ENCODE measurements around the gene FANCE.

Gene FANCE

DNA sequence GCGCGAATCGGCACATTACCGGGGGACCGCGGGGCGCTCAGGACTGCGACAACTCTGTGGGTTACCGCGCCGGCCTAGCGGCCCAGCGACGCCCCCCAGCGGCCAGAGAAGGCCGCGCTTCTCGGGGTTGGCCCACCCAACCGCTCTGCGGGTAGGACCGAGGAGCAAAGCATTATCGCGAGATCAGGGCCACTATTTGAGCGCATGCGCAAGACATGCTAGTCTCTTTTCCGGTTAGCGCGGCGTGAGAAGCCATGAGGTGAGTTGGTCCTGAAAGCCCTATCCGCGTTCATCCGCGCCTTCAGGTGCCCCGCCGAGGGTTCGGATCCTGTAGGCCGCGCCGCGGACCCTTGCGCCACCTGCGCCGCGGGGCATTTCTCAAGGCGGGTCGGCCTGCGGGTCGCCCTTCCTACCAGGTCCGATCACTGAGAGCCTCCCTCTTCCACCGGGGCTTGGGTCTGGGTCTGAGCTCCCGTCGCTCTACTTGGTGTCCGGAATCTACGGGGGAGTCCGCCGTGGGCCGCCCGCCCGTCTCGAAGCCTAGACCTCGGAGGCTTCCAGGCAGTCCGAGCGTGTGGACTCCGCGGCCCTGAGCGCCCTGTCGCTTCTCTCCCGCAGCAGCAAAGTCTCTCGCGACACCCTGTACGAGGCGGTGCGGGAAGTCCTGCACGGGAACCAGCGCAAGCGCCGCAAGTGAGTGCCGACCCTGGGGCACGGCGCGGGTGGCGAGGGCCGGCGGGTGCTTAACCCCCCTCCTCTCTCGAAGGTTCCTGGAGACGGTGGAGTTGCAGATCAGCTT is 16.2 kb downstream of the FANCE start, which contains the start of gene RPL10A:
RPL10A (plus strand) TSS at position 221 of the 799 bp plus-strand sequence; CDS start at position 255, 34 bp downstream.
- peak; percentile 91 for DNase-seq (ENCODE audit: low spot score)

DNA sequence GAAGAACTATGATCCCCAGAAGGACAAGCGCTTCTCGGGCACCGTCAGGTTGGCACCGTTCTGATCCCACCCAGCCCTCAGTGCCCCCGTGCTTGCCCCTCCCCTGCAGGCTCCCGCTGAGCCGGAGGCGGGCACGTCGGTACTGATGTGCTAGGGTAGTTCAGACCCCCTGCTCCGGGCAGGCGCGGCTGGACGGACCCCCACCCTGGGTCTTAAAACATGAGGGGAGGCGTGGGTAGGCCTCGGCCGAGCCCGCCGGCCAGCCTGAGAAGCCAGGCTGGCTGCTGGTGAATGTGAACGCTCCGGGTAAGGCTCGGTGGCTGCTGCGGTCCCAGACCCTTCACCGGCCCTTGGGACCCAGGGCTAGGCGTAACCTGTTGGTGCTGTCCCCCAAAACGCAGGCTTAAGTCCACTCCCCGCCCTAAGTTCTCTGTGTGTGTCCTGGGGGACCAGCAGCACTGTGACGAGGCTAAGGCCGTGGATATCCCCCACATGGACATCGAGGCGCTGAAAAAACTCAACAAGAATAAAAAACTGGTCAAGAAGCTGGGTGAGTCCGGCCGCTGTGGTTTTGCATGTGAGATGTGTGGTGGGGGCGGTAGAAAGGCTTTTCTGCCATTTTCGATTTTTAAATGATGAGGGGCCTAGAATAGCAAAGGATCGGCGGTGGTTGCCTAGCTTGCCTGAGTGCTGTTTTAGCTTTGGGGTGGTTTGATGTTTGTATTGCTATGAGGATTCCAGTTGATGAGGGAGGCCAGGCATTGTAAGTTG is 17.0 kb downstream of the FANCE start:
- DNase-seq (ENCODE audit: low spot score): no peak

DNA sequence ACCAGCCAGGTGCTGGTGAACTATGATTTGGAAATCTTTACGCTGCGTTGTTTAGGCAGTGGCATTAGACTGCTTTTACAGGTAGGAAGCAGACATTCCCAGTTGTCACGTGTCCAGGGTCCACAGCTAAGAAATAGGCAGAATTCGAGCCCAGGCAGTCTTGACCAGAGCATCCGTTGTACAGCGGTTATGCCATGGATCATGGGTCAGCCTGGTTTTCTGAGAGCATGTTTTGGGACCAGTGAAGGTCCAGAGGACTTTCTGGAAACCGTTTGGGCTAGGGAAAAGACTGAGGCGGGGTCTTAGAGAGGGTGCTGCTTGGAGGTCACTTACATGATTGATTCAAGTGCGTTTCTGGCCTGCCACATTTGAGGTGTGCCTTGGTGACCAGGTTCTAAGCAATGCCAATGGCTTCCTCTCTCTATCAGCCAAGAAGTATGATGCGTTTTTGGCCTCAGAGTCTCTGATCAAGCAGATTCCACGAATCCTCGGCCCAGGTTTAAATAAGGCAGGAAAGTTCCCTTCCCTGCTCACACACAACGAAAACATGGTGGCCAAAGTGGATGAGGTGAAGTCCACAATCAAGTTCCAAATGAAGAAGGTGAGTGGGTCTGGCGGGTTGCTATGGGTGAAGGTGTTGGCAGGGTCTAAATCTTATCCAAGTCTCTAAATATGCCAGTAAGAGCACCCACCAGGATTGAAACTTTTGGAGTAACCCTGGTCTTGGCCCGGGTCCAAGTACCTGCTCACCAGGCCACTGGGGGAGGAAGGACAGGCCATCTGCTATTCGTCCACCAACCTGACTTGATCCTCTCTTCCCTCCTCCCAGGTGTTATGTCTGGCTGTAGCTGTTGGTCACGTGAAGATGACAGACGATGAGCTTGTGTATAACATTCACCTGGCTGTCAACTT is 17.9 kb downstream of the FANCE start:
- no peak for DNase-seq (ENCODE audit: low spot score)

DNA sequence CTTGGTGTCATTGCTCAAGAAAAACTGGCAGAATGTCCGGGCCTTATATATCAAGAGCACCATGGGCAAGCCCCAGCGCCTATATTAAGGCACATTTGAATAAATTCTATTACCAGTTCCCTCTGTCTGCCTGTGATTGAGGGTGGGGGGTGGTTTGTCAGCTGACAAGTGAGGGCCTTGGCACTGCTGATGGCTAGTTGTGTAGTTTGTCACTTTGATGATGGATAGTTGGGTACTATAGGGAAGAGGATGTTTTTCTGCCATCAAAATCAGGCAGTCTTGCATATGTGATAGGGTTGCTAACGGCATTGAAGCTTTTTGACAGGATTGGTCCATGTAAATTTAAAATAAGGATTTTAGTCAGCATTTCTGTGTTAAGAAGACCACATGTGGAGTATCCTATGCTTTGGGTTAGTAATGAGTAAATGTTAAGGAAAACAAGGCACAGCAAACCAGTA is 18.6 kb downstream of the FANCE start:
- DNase-seq (ENCODE audit: low spot score): no peak

DNA sequence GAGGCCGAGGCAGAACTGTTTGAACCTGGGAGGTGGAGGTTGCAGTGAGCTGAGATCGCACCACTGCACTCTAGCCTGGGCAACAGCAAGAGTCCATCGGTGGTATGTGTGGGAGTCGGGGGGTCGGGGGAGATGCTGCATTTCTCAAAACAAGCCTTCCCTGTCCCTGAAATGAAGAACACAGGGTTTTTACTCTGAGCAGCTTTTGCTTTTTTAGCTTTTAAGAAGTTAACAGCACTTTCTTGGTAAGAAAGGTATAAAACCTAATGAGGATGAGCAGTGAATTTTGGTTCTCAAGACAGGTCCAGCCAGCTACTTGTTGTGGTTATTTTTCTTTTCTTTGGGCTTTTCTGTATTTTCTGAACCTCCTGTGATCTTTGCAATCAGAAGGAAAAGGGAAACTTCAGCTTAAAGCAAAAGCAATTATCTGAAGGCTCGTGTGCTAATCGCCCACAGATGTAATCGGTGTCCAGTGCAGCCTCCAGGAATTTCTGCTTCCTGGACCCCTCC is 19.8 kb downstream of the FANCE start:
- no peak for DNase-seq (ENCODE audit: low spot score)

DNA sequence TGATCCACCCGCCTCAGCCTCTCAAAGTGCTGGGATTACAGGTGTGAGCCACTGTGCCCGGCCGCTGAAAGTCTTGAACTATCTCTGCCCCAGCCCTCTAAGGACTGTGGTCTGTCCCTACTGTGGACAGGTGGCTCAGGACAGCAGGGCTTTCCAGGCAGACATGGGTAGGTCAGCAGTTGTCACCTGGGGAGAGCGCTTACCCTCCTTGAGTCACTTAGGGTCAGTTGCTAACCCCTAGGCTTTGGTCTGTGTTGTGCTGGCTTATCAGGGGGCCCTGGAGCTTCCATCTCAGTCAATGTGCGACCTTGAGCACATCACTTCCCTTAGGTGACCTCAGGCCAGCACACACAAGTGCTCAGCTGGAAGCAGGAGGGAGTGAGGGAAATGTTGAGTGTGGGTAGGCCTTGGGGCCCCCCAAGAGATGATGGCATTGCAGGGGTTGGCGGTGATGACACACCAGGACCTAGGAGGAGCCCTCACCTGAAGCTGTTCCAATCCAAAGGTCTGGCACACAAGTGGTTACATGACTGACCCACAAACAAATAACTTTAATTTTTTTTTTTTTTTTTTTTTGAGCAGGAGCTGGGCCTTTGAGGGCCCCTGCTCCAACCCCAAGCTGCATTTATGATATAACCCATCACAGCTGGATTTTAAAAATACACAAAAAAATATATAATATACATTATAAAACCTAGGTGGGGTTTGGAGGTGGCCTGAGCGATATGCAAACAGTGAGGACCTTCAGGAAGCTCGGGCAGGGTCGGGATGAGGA is 21.1 kb downstream of the FANCE start:
- DNase-seq (ENCODE audit: low spot score): no peak

DNA sequence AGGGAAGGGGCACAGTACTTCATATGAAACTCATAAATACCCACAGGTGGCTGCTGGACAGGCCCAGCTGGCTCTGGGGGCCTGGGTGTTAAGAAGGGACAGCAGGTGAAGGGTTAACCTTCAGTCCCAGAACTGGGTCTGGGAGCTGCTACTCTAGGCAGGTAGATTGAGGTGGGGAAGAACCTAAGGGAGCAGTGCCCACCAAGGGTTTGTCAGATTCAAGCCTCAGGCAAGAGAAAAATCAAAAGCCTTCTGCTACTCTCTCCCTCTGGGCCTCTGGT is 21.7 kb downstream of the FANCE start:
- no peak for DNase-seq (ENCODE audit: low spot score)

DNA sequence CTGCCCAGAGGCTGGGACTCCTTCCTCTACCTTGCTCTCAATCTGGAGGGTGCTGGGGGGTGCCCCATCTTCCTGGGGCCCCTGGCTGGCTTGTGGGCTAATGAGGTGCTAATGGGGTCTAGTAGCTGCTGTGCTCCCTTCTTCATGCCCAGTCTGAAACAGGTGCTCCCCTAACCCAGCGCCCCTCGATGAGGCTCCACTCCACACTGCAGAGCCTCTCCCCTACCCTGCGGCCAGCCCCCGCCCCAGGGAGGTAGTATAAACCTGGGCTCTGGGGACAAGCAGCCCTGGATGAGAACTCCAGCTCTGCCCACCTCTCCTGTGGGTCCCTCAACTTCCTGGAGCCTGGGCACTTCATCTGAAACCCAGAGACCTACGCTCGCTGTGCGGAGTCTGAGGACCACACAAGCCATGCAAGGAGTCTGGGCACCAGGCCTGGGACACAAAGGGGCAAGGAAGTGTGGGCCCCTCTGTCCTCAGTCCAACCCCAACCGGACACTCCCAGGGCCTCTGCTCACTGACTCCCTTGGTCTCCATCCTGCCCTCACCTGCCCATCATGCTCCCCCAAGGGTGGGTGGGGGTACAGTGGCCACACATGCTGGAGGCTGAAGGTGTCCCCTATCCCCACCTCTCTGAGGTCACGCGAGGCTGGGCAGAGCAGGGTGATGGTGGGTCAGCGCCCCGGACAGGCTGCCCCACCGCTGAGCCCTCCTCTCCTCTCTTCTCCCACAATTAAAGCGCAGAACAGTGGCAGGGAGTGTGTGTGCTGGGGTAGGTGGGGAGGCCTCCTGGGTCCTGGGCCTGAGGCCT is 22.2 kb downstream of the FANCE start:
- DNase-seq (ENCODE audit: low spot score): no peak

DNA sequence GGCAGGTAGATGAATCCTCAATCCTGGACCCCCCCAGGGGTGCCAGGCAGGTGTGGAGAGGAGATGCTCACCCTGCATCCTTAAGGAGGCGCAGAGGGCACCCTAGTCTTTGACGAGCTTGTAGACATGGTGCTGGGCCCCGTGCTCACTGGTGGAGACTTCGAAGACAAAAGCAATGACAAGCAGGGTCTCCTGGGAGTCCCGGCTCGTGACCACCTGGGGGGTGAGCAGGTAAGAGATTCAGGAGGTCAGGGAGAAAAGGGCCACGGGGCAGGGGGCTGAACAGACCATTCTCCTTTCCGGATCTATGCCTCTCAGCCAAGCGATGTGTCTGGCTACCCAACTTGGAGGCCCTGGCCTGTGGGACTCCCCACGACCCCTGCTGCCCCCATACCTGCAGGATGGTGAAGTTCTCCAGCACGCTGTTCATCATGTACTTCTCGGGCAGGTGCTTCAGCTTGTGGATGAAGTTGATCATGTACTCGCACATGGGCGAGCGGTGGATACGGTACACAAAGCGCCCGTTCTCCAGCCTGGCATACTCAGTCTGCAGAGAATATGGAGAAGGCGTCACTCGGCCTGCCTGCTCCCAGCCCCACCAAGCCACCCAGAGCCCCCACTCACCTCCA is 22.9 kb downstream of the FANCE start:
- DNase-seq (ENCODE audit: low spot score): no peak

DNA sequence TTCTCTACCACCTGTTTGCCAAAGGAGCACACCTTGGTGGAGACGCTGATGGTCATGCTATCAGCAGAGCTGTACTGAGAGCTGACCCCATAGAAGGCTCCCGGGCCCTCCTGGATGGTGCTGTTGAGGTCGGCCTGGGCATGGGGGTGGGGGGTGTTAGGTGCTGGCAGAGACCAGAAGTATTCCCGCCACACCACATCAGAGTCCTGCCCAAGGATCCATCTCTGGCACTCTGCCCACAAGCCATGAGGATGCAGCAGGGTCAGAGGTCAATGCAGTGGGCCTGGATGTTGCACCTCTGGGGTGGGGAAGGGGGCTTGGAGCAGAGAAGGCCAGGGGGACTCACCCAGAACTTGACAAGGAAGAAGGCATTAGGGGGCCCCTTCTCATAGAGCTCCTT is 23.4 kb downstream of the FANCE start:
- no peak for DNase-seq (ENCODE audit: low spot score)

DNA sequence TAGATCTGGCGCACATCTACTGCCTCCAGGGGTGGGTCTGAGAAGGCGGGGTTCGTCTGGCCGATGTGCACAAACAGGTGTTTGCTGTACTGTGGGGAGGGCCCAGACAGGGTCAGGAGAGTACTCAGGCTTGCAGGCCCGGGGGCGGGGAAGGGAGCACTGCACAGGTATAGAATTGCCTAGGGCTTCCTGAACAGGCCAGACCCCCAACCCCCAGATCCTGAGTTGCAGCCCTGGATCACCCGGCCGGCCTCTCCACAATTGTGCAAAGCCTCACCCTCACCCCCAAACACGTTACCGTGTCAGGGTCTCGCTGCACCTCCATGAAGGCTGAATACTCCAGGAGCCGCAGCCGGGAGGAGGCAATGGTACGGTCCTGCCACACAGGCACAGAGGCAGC is 23.9 kb downstream of the FANCE start:
- DNase-seq (ENCODE audit: low spot score): no peak

DNA sequence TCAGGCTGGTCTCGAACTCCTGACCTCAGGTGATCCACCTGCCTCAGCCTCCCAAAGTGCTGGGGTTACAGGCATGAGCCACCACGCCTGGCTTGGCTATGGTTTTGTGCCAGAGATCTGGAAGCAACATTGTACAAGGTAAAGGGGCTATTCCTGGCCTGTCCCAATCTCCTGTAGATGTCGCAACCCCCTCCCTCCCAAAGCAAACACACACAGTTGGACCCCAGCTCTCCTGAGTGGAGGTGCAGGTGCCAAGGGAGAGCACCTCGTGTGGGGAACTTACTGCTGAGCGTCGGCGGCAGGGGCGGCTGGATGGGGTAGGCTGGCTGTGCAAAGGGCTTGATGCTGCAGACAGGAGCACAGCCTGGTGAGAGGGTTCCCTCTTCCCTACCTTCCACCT is 24.9 kb downstream of the FANCE start:
- no peak for DNase-seq (ENCODE audit: low spot score)

DNA sequence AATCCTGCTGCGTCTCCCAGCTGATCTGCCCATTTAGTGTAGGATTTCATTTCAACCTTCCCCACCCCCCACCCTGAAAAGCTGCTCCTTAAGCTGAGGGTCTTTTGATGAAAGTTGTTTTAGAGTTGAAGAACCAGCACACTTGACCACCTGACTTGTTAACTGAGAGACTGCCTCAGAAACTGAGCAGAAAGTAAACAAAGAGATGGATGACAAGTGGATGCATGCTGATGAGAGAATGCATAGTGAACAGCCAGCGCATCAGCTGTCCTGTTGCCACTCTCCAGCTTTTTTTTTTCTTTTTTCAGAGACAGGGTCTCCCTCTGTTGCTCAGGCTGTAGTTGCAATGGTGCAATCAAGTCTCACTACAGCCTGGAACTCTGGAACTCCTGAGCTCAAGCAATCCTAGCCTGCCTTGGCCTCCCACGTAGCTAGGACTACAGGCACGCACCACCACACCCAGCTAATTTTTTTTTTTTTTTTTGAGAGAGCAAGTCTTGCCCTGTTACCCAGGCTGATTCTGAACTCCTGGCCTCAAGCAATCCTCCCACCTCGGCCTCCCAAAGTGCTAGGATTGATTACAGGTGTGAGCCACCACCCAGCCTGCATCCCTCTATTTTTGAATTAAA is 25.5 kb downstream of the FANCE start:
- DNase-seq (ENCODE audit: low spot score): no peak

DNA sequence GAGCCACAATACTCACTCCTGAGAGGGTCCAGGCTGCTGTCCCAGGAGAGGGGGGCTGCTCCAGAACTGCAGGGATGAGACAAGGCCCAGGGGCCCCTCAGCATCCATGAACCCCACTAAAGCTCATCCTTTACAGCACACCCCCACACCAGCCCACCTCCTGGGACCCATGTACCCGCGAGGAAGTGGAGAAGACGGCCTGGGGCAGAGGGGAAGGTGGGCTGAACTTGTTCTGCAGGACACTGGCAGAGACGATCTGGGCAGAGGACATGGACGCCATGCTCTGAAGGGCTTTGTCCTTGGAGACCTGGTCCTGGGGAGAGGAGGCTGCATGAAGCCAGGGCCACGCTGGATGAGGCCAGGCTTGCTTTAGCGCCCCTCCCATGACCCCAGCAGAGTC is 26.1 kb downstream of the FANCE start:
- DNase-seq (ENCODE audit: low spot score): no peak

DNA sequence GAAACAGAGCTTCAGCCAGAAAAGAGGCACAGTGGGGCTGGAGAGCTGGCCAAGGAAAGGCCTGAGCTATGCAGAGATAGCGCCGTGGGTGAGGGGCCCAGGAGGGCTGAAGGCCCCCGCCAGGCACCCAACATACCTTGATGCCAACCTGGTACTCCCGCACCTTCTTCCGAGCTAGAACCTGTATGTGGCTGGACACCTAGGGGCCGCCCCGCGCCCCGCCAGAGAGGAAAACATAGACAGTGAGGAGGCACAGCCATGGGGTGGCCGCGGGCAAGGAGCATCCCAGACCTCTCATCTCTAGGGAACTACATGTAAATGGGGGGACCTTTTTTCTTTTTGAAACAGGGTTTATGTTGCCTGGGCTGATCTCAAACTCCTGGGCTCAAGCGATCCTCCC is 28.0 kb downstream of the FANCE start:
- no peak for DNase-seq (ENCODE audit: low spot score)

DNA sequence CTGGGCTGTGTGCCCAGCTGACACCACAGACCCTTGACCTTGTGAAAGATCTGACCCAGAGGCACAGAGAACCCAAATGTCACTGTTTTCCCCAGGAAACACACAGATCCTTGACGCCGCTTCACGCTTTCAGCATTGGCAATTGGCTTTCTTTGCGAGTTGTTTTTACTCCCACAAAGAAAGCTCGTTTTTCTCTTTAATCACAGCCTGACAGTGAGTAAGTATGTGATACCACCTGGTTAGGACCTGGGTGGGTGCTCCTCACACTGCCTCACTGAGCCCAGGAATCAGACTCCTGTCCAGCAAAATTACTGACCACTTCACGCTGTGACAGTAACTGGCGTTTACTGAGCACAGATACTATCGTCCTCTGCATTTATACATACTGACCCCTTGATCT is 29.1 kb downstream of the FANCE start:
- no peak for DNase-seq (ENCODE audit: low spot score)

DNA sequence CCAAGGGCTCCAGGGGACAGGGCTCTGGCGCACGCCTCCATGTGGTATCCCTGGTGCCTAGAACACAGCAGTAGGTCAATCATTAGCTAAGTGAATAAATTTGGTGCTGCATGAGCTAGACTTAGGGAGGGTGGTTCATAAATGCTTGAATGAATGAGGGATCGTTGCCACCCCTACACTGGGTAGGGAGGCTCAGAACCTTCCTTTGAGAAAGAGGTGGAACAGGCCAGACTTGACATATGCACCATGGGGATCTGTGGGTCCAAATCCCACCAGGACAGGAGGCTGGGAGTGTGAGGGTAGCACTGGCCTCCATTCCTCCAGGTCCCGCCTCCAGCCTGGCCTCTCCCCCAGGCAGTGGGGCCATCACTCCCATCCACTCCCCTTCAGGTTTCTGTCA is 30.9 kb downstream of the FANCE start:
- no peak for DNase-seq (ENCODE audit: low spot score)

DNA sequence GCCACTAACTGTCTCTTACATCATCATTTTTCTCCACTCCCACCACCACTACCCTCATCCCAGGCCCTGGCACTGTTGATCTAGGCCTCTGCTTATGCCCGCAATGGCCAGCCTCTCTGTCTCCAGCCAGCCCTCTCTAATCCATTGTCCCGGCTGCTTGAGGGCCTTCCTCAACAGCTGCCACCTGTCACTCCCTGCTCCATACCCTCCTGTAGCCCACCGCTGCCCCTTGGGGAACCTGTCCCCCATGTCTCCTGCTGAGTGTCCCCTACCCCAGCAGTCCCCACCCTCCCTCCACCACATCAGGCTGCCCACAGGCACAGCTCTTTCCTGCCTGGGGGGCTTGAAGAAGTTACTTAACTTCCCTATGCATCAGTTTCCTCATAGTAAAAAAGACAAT is 31.4 kb downstream of the FANCE start:
- DNase-seq (ENCODE audit: low spot score): no peak

DNA sequence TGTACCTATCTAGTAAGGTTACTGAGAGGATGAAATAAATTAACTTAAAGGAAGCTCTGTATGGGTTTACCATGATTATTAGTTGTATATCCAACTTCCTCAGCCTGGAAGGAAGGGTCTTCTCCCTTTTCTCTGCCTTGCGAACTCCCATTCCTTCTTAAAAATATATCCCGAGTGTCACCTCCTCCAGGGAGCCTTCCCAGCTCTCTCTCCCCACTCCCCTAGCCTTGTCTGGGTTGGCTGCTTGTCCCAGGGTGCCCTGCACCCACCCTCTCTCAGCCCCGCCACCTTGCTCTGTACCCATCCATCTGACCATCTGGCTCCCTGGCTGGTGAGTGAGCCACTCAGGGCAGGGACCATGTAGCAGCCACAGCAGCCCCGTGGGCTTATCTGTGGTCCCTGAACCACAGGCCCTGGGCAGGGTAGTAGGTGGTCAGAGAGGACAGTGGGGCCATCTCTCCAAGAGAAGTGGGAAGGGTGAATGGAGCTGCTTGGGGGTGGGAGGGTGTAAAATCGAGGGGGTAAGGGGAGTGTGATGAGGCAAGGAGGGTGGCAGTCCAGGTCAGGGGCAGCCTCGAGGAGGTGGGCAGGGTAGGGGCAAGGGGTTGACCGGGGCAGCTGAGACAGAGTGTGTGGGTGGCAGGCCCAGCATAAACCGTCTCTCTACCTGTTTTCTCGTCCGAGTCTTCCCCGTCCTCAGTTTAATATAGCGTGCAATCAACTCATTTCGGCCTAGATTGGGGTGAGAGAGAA is 31.9 kb downstream of the FANCE start:
- no peak for DNase-seq (ENCODE audit: low spot score)

Data from SW480 (cell line).